B cell (primary cell): Measurements from ENCODE around the gene TAF1C.

Experiments
- EZH2 ChIP-seq: IDR thresholded peaks from 2 replicates; pipeline ENCODE4 v1.6.1; 2012; ENCODE audit warnings: borderline replicate concordance, low read depth, mild to moderate bottlenecking, moderate library complexity, low read length; ENCODE audit not compliant: insufficient read depth, poor library complexity, severe bottlenecking
- TF ChIP-seq, protein P1 (sequence below): fragments of 200-600 bp; IDR thresholded peaks from one replicate; pipeline ENCODE4 v1.8.0; 2022; ENCODE audit warnings: antibody characterized with exemption, mild to moderate bottlenecking

DNA sequence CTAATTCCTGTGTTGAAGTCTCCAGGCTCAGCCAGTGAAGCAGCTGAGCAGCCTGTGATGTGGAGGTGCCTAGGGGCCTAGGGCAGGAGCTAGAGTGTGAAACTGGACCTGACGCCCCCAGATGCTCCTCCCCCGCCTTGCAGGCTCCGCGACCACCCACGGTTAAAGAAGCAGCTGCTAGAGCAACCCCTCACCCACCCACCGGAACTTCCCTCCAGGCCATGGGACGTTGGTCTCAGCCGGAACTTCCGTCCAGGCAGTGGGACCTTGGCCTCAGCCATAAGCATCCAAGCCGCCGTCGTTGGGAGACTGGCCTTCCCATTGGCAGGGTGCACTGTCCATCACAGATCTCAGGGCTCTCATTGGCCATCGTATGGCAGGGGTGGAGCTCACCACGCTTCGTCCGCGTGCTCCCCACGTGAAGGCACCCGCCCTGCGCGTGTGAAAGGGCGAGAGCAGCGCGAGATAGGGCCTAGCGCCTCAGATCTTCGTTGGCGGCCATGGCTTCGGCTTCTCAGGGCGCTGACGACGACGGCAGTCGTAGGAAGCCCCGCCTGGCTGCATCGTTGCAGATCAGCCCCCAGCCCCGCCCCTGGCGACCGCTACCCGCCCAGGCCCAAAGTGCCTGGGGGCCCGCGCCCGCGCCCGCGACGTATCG is 4.0 kb upstream of the TAF1C start, which contains the start of gene ADAD2:
- TF ChIP-seq, protein P1, sequence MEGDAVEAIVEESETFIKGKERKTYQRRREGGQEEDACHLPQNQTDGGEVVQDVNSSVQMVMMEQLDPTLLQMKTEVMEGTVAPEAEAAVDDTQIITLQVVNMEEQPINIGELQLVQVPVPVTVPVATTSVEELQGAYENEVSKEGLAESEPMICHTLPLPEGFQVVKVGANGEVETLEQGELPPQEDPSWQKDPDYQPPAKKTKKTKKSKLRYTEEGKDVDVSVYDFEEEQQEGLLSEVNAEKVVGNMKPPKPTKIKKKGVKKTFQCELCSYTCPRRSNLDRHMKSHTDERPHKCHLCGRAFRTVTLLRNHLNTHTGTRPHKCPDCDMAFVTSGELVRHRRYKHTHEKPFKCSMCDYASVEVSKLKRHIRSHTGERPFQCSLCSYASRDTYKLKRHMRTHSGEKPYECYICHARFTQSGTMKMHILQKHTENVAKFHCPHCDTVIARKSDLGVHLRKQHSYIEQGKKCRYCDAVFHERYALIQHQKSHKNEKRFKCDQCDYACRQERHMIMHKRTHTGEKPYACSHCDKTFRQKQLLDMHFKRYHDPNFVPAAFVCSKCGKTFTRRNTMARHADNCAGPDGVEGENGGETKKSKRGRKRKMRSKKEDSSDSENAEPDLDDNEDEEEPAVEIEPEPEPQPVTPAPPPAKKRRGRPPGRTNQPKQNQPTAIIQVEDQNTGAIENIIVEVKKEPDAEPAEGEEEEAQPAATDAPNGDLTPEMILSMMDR: no peak
- TF ChIP-seq EZH2: no peak
